ENCODE results near the gene RARG.

RARG gene

DNA sequence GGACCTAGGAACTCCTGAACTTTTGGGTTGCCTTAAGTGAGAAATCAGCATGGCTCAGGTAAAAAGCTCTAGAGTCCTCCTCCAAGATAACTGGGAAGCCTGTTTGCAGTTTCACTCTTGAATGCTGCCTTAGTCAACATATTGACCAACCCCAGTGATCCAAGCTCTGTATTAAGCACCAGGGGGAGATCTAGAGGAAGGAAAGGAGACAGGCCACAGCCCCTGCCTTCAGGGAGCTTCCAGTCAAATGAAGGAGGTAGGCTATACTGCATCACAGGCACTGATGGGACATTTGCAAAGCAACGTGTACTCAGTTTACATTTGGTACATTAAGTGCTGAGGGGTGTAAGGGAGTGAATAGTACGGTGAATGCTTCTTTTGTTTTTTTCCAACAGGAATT, 50.1 kb downstream of the RARG start:
- no peak overlapping the region for H3K27ac ChIP-seq (ENCODE audit: low read depth, low read length)
- peaks cover 9% of the 10 kb centered on the region for H3K79me2 ChIP-seq (ENCODE audit: control insufficient read depth, insufficient read depth, low read length, poor library complexity)
- H2BK12ac ChIP-seq (ENCODE audit: low read length): no peak overlapping the region
- no peak overlapping the region for H2AK5ac ChIP-seq (ENCODE audit: low read length)
- peak overlapping the region; percentile 59 for H2AFZ ChIP-seq (ENCODE audit: insufficient read depth, low read length, poor library complexity)
- no peak overlapping the region for H4K8ac ChIP-seq (ENCODE audit: low read depth, low read length)
- H3K4me3 ChIP-seq (ENCODE audit: low read depth, low read length): no peak overlapping the region
- H2BK120ac ChIP-seq (ENCODE audit: insufficient read depth, low read length, poor library complexity): no peak overlapping the region
- H3K36me3 ChIP-seq (ENCODE audit: control insufficient read depth in 1 of 2, insufficient read depth in 2 of 2, low read length in 2 of 2): peaks cover 17 to 31% of the 10 kb centered on the region in 2 experiments
- H3K23ac ChIP-seq (ENCODE audit: low read length): no peak overlapping the region
- H4K12ac ChIP-seq (ENCODE audit: low read depth, low read length): no peak overlapping the region
- H3K79me1 ChIP-seq (ENCODE audit: low read length): peaks cover 16% of the 10 kb centered on the region
- no peak overlapping the region for H2BK5ac ChIP-seq (ENCODE audit: low read depth, low read length, poor library complexity)
- WGBS (ENCODE audit: extremely low coverage, insufficient coverage, insufficient read length): no CpG with 5 or more reads among the region's 2 CpGs
- no peak overlapping the region for H4K91ac ChIP-seq (ENCODE audit: low read depth, low read length)
- no peak overlapping the region for H3K4me2 ChIP-seq (ENCODE audit: low read length)
- peak overlapping the region; percentile 22 for H3K18ac ChIP-seq (ENCODE audit: low read length)
- no peak overlapping the region for H3K14ac ChIP-seq (ENCODE audit: low read length)
- H3K9me3 ChIP-seq (ENCODE audit: insufficient read depth, low read depth, low read length): peaks cover 9% of the 10 kb centered on the region
- peaks cover 10 to 23% of the 10 kb centered on the region in 2 experiments for H3K4me1 ChIP-seq (ENCODE audit: control insufficient read depth in 1 of 2, insufficient read depth in 2 of 2, low read length in 2 of 2)
- H3K9ac ChIP-seq (ENCODE audit: low read length): no peak overlapping the region
- no peaks in the 10 kb centered on the region for H3K27me3 ChIP-seq (ENCODE audit: insufficient read depth, low read length)
- no peak for DNase-seq
- peak overlapping the region; percentile 20 for H3K4ac ChIP-seq (ENCODE audit: low read depth, low read length)

DNA sequence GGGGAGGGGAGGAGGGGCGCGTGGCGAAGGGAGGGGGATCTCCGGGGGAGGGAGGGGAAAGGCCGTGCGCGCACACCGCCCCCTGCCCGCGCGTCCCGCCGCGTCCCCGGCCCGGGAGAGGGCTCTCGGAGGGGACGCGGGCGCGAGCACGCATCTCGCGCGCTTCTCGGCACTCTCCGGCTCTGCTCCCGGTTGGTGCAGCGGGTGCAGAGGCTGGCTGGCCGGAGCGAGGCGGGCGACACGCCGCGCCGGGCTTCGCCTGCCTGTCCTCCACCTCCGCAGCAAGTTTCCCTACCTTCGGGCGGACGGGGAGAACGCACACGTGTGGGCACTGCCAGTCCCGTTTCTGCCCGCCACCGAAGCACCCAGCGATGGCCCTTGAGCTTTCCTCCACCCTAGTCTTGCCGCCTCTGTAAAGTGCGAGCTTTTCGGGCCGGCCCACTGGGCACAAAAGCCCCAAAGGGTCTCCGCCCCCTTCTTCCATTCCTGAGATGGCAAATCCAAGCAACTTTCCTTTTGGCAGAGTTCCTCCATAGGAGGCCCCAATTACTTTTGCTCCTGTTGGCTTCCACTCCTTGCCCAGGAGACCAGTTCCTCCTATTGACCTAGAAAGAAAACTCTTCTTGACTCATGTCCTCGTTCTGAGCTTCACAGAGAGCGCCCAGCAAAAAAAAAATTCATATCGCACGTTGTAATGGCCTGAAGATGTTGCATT, 50.9 kb downstream of the RARG start:
- peak overlapping the region; percentile 98 for H4K91ac ChIP-seq (ENCODE audit: low read depth, low read length)
- no peak overlapping the region for H3K23ac ChIP-seq (ENCODE audit: low read length)
- WGBS (ENCODE audit: extremely low coverage, insufficient coverage, insufficient read length): no CpG with 5 or more reads among the region's 57 CpGs
- H2BK120ac ChIP-seq (ENCODE audit: insufficient read depth, low read length, poor library complexity): peak overlapping the region; percentile 39
- H3K9ac ChIP-seq (ENCODE audit: low read length): peak overlapping the region; percentile 97
- H2BK5ac ChIP-seq (ENCODE audit: low read depth, low read length, poor library complexity): peak overlapping the region; percentile 96
- H2AFZ ChIP-seq (ENCODE audit: insufficient read depth, low read length, poor library complexity): peak overlapping the region; percentile 97
- DNase-seq: peak; percentile 47 to 70
- H2BK12ac ChIP-seq (ENCODE audit: low read length): no peak overlapping the region
- H2AK5ac ChIP-seq (ENCODE audit: low read length): peak overlapping the region; percentile 43
- H3K4me1 ChIP-seq (ENCODE audit: control insufficient read depth in 1 of 2, insufficient read depth in 2 of 2, low read length in 2 of 2): peaks cover 7 to 19% of the 10 kb centered on the region in 2 experiments
- peak overlapping the region; percentile 72 for H3K14ac ChIP-seq (ENCODE audit: low read length)
- H3K4ac ChIP-seq (ENCODE audit: low read depth, low read length): peak overlapping the region; percentile 16
- peak overlapping the region; percentile 99 for H3K27ac ChIP-seq (ENCODE audit: low read depth, low read length)
- H3K18ac ChIP-seq (ENCODE audit: low read length): peak overlapping the region; percentile 64
- H4K8ac ChIP-seq (ENCODE audit: low read depth, low read length): peak overlapping the region; percentile 99
- H3K36me3 ChIP-seq (ENCODE audit: control insufficient read depth in 1 of 2, insufficient read depth in 2 of 2, low read length in 2 of 2): peaks cover 14 to 27% of the 10 kb centered on the region in 2 experiments
- H3K79me1 ChIP-seq (ENCODE audit: low read length): peaks cover 13% of the 10 kb centered on the region
- peaks cover 9% of the 10 kb centered on the region for H3K79me2 ChIP-seq (ENCODE audit: control insufficient read depth, insufficient read depth, low read length, poor library complexity)
- peak overlapping the region; percentile 98 for H3K4me3 ChIP-seq (ENCODE audit: low read depth, low read length)
- H3K9me3 ChIP-seq (ENCODE audit: insufficient read depth, low read depth, low read length): peaks cover 7% of the 10 kb centered on the region
- no peaks in the 10 kb centered on the region for H3K27me3 ChIP-seq (ENCODE audit: insufficient read depth, low read length)
- peak overlapping the region; percentile 83 for H4K12ac ChIP-seq (ENCODE audit: low read depth, low read length)
- H3K4me2 ChIP-seq (ENCODE audit: low read length): peak overlapping the region; percentile 93

- Histone ChIP-seq H3K4me1 (ENCODE audit: control insufficient read depth in 1 of 2, insufficient read depth in 2 of 2, low read length in 2 of 2) (peaks cover 4 to 14% of the 10 kb centered on the region in 2 experiments), H2BK12ac (ENCODE audit: low read length) (peak within 1 kb of the TSS; percentile 38), H3K79me1 (ENCODE audit: low read length) (peaks cover 13% of the 10 kb centered on the region), H3K9me3 (ENCODE audit: insufficient read depth, low read depth, low read length) (peaks cover 7% of the 10 kb centered on the region), H4K12ac (ENCODE audit: low read depth, low read length) (peak within 1 kb of the TSS; percentile 100), H2BK5ac (ENCODE audit: low read depth, low read length, poor library complexity) (peak within 1 kb of the TSS; percentile 96), H3K23ac (ENCODE audit: low read length) (peak within 1 kb of the TSS; percentile 23), H3K4me2 (ENCODE audit: low read length) (peak within 1 kb of the TSS; percentile 95), H2BK120ac (ENCODE audit: insufficient read depth, low read length, poor library complexity) (peak within 1 kb of the TSS; percentile 90), H2AFZ (ENCODE audit: insufficient read depth, low read length, poor library complexity) (peak within 1 kb of the TSS; percentile 97), H4K8ac (ENCODE audit: low read depth, low read length) (peak within 1 kb of the TSS; percentile 99), H3K4ac (ENCODE audit: low read depth, low read length) (peak within 1 kb of the TSS; percentile 97), H2AK5ac (ENCODE audit: low read length) (peak within 1 kb of the TSS; percentile 61), H3K36me3 (ENCODE audit: control insufficient read depth in 1 of 2, insufficient read depth in 2 of 2, low read length in 2 of 2) (peaks cover 11 to 23% of the 10 kb centered on the region in 2 experiments), H3K18ac (ENCODE audit: low read length) (peak within 1 kb of the TSS; percentile 99), H3K27ac (ENCODE audit: low read depth, low read length) (peak within 1 kb of the TSS; percentile 99), H3K14ac (ENCODE audit: low read length) (peak within 1 kb of the TSS; percentile 99), H3K79me2 (ENCODE audit: control insufficient read depth, insufficient read depth, low read length, poor library complexity) (peaks cover 9% of the 10 kb centered on the region), H4K91ac (ENCODE audit: low read depth, low read length) (peak within 1 kb of the TSS; percentile 98), H3K4me3 (ENCODE audit: low read depth, low read length) (peak within 1 kb of the TSS; percentile 98), H3K9ac (ENCODE audit: low read length) (peak within 1 kb of the TSS; percentile 97), H3K27me3 (ENCODE audit: insufficient read depth, low read length) (no peaks in the 10 kb centered on the region)
- peak; percentile 91 to 92 for DNase-seq
- WGBS (ENCODE audit: extremely low coverage, insufficient coverage, insufficient read length): no CpG with 5 or more reads among the region's 70 CpGs
Observed at GRCh38 chr12:53180220-53180930, 51.6 kb downstream of the RARG start, which contains the start of the genes CSAD and ZNF740. Gene CSAD (minus strand): TSS chr12:53180925. CDS start chr12:53173470, 7,455 bp downstream. Gene ZNF740 (plus strand): TSS chr12:53180722. CDS start chr12:53181984, 1,262 bp downstream.

- no CpG with 5 or more reads among the region's 12 CpGs for WGBS (ENCODE audit: extremely low coverage, insufficient coverage, insufficient read length)
- H3K79me1 ChIP-seq (ENCODE audit: low read length): peaks cover 13% of the 10 kb centered on the region
- H3K27me3 ChIP-seq (ENCODE audit: insufficient read depth, low read length): no peaks in the 10 kb centered on the region
- peak overlapping the region; percentile 71 for H3K4me3 ChIP-seq (ENCODE audit: low read depth, low read length)
- H3K27ac ChIP-seq (ENCODE audit: low read depth, low read length): peak overlapping the region; percentile 99
- peaks cover 9% of the 10 kb centered on the region for H3K79me2 ChIP-seq (ENCODE audit: control insufficient read depth, insufficient read depth, low read length, poor library complexity)
- peak overlapping the region; percentile 23 for H3K23ac ChIP-seq (ENCODE audit: low read length)
- peak overlapping the region; percentile 97 for H2AFZ ChIP-seq (ENCODE audit: insufficient read depth, low read length, poor library complexity)
- peak overlapping the region; percentile 97 for H3K4ac ChIP-seq (ENCODE audit: low read depth, low read length)
- H2BK5ac ChIP-seq (ENCODE audit: low read depth, low read length, poor library complexity): peak overlapping the region; percentile 93
- peaks cover 5% of the 10 kb centered on the region for H3K9me3 ChIP-seq (ENCODE audit: insufficient read depth, low read depth, low read length)
- peak overlapping the region; percentile 99 for H4K8ac ChIP-seq (ENCODE audit: low read depth, low read length)
- peak overlapping the region; percentile 91 for H4K91ac ChIP-seq (ENCODE audit: low read depth, low read length)
- H3K4me2 ChIP-seq (ENCODE audit: low read length): peak overlapping the region; percentile 95
- DNase-seq: peak in 1 of 2 donors; percentile 36
- peaks cover 9 to 20% of the 10 kb centered on the region in 2 experiments for H3K36me3 ChIP-seq (ENCODE audit: control insufficient read depth in 1 of 2, insufficient read depth in 2 of 2, low read length in 2 of 2)
- peak overlapping the region; percentile 89 for H3K9ac ChIP-seq (ENCODE audit: low read length)
- peak overlapping the region; percentile 87 for H2BK120ac ChIP-seq (ENCODE audit: insufficient read depth, low read length, poor library complexity)
- peak overlapping the region; percentile 97 for H3K18ac ChIP-seq (ENCODE audit: low read length)
- H3K4me1 ChIP-seq (ENCODE audit: control insufficient read depth in 1 of 2, insufficient read depth in 2 of 2, low read length in 2 of 2): peaks cover 4 to 14% of the 10 kb centered on the region in 2 experiments
- peak overlapping the region; percentile 38 for H2BK12ac ChIP-seq (ENCODE audit: low read length)
- peak overlapping the region; percentile 100 for H4K12ac ChIP-seq (ENCODE audit: low read depth, low read length)
- H3K14ac ChIP-seq (ENCODE audit: low read length): peak overlapping the region; percentile 99
- H2AK5ac ChIP-seq (ENCODE audit: low read length): peak overlapping the region; percentile 15
Observed at GRCh38 chr12:53179687-53180219, 52.3 kb downstream of the RARG start.

Measured in trophoblast cell (in vitro differentiated cells and primary cell).